Cardiac fibroblast (primary cell): ENCODE data around the gene TP53I13.

ENCODE experiments used
- DNase-seq, 2 donors: peaks; one replicate each; pipeline versions ENCODE4 v3.0.0 to v3.0.0-alpha.2; 2010; ENCODE audit warnings: low read depth in 2 of 2
- H3K4me3 ChIP-seq, 2 donors: replicated peaks in 1 of 2; 1 replicate in 1 of 2; 2 replicates in 1 of 2; pipeline ENCODE4 v1.5.1; 2011; ENCODE audit warnings: low read depth in 2 of 2, low read length in 2 of 2, mild to moderate bottlenecking in 2 of 2, moderate library complexity in 1 of 2
- CTCF ChIP-seq: IDR thresholded peaks from one replicate; pipeline ENCODE4 v1.5.1; 2011; ENCODE audit warnings: low read depth, mild to moderate bottlenecking, low read length, inconsistent platforms

TP53I13 gene

GRCh38 chr17:29572691-29573557, 4.4 kb downstream of the TP53I13 start:
- H3K4me3 ChIP-seq = no peak overlapping the region
- peak; percentile 56 to 68 for DNase-seq
- TF ChIP-seq CTCF = peak; percentile 62

- no peak overlapping the region for H3K4me3 ChIP-seq
- TF ChIP-seq CTCF = no peak
- no peak for DNase-seq
Measured at GRCh38 chr17:29573558-29573869, 5.0 kb downstream of the TP53I13 start.

GRCh38 chr17:29573871-29574731, 5.6 kb downstream of the TP53I13 start:
- TF ChIP-seq CTCF = no peak
- no peak overlapping the region for H3K4me3 ChIP-seq
- no peak for DNase-seq

- TF ChIP-seq CTCF = no peak
- H3K4me3 ChIP-seq = no peak overlapping the region
- DNase-seq = no peak
Measured at GRCh38 chr17:29574732-29575510, 6.4 kb downstream of the TP53I13 start.

GRCh38 chr17:29575511-29576213, 7.2 kb downstream of the TP53I13 start:
- TF ChIP-seq CTCF = no peak
- no peak for DNase-seq
- no peak overlapping the region for H3K4me3 ChIP-seq
